Germinal center (tissue), 1 donor: ENCODE measurements around the gene BAK1.
"Not testable (repeated sequence)": the region's sequence is repeated elsewhere in the genome, so short reads cannot be mapped to it uniquely, and the experiment has no call there.

Experiments
- DNase-seq: peaks from one replicate; pipeline ENCODE4 v3.0.0; 2012; ENCODE audit warnings: mixed read lengths, low spot score

Gene BAK1

GRCh38 chr6:33551538-33551937 lies 28.5 kb downstream of the BAK1 start:
- no peak for DNase-seq

GRCh38 chr6:33549896-33550295 lies 30.2 kb downstream of the BAK1 start:
- DNase-seq: no peak

GRCh38 chr6:33549196-33549595 lies 30.9 kb downstream of the BAK1 start:
- no peak for DNase-seq

GRCh38 chr6:33547499-33547898 lies 32.6 kb downstream of the BAK1 start:
- DNase-seq: no peak

GRCh38 chr6:33546766-33547165 lies 33.3 kb downstream of the BAK1 start:
- DNase-seq: no peak

GRCh38 chr6:33545292-33545691 lies 34.8 kb downstream of the BAK1 start:
- not testable (repeated sequence) for DNase-seq

- DNase-seq: no peak
These were observed 37.0 kb downstream of the BAK1 start for GRCh38 chr6:33543116-33543515.

DNA sequence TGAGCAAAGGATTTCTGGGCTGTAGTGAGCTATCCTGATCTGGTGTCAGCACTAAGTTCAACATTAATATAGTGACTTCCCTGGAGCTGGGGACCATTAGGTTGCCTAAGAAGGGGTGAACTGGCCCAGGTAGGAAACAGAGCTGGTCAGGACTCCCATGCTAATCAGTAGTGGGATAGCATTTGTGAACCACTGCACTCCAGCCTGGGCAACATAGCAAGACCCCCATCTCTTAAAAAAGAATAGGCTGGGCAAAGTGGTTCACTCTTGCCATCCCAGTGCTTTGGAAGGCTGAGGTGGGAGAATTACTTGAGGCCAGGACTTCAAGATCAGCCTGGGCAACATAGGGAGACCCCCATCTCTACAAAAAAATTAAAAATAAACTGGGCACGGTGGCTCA lies 39.3 kb downstream of the BAK1 start:
- DNase-seq: no peak

- DNase-seq: no peak
These were observed 45.4 kb downstream of the BAK1 start for GRCh38 chr6:33534702-33535101.

GRCh38 chr6:33533163-33533869 lies 46.8 kb downstream of the BAK1 start:
- DNase-seq: not testable (repeated sequence)

DNA sequence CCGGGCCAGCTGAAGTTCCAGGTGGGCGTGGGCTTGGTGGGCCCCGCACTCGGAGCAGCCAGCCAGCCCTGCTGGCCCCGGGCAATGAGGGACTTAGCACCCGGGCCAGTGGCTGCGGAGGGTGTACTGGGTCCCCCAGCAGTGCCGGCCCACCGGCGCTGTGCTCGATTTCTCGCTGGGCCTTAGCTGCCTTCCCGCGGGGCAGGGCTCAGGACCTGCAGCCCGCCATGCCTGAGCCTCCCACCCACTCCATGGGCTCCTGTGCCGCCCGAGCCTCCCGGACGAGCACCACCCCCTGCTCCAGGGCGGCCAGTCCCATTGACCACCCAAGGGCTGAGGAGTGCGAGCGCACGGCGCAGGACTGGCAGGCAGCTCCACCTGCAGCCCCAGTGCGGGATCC lies 47.6 kb downstream of the BAK1 start:
- not testable (repeated sequence) for DNase-seq

GRCh38 chr6:33530617-33531016 lies 49.5 kb downstream of the BAK1 start:
- DNase-seq: not testable (repeated sequence)
